Hepatocyte (in vitro differentiated cells): Measurements from ENCODE around the gene GRID2IP.

Experiments used
- EZH2 ChIP-seq: fragments of 200-600 bp; sonication (generic); IDR thresholded peaks from 2 replicates; pipeline ENCODE4 v1.6.1; 2016; ENCODE audit warnings: antibody characterized with exemption, mild to moderate bottlenecking, borderline replicate concordance
- TF ChIP-seq, protein P1 (sequence below): fragments of 200-600 bp; sonication (generic); IDR thresholded peaks from 2 replicates; pipeline ENCODE4 v1.5.1; 2016; ENCODE audit warnings: antibody characterized with exemption, mild to moderate bottlenecking; ENCODE audit not compliant: poor library complexity

DNA sequence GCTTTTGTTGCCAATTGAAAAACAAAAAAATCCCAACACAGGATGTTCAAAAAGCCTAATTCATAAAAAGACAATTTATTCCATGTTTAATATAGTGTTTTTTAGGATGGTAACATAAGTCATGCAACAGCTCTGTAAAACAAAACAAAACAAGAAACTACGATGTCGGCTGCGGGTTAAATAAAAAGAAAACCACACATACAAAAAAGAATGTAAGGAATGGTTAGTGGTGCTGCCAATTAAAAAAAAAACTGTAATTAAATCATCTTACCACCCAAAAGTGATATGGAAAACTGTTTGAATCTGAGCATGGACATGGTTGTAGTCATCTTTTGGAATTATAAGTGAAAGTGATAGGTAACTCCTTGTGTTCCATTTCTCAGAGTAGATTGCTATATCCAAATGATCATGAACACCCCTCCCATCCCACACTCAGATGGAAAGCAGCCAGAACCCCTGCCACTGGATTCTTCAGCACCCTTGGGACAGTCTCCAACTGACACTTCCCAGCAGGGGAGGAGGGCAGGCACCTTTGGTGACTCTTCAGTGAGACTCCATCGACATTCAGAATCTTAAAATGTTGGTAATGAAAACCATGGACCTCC is 89.2 kb downstream of the GRID2IP start:
- no peak for TF ChIP-seq EZH2
- TF ChIP-seq, protein P1, sequence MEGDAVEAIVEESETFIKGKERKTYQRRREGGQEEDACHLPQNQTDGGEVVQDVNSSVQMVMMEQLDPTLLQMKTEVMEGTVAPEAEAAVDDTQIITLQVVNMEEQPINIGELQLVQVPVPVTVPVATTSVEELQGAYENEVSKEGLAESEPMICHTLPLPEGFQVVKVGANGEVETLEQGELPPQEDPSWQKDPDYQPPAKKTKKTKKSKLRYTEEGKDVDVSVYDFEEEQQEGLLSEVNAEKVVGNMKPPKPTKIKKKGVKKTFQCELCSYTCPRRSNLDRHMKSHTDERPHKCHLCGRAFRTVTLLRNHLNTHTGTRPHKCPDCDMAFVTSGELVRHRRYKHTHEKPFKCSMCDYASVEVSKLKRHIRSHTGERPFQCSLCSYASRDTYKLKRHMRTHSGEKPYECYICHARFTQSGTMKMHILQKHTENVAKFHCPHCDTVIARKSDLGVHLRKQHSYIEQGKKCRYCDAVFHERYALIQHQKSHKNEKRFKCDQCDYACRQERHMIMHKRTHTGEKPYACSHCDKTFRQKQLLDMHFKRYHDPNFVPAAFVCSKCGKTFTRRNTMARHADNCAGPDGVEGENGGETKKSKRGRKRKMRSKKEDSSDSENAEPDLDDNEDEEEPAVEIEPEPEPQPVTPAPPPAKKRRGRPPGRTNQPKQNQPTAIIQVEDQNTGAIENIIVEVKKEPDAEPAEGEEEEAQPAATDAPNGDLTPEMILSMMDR: no peak
